ENCODE results near the gene NR3C1.

GRCh38 chr5:143239882-143240518 is 163.5 kb downstream of the NR3C1 start:
- TF ChIP-seq, protein P1, sequence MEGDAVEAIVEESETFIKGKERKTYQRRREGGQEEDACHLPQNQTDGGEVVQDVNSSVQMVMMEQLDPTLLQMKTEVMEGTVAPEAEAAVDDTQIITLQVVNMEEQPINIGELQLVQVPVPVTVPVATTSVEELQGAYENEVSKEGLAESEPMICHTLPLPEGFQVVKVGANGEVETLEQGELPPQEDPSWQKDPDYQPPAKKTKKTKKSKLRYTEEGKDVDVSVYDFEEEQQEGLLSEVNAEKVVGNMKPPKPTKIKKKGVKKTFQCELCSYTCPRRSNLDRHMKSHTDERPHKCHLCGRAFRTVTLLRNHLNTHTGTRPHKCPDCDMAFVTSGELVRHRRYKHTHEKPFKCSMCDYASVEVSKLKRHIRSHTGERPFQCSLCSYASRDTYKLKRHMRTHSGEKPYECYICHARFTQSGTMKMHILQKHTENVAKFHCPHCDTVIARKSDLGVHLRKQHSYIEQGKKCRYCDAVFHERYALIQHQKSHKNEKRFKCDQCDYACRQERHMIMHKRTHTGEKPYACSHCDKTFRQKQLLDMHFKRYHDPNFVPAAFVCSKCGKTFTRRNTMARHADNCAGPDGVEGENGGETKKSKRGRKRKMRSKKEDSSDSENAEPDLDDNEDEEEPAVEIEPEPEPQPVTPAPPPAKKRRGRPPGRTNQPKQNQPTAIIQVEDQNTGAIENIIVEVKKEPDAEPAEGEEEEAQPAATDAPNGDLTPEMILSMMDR (optimal IDR thresholded peaks at IDR 0.05 in 1 of 3, IDR thresholded peaks at IDR 0.05 in 1 of 3, conservative IDR thresholded peaks at IDR 0.05 in 1 of 3; ENCODE audit: extremely low read depth in 1 of 3, insufficient read depth in 2 of 3, low read length in 3 of 3), result no peak
- no peak for TF ChIP-seq EZH2 (IDR thresholded peaks at IDR 0.05; ENCODE audit: low read length)

All from keratinocyte (primary cell).